IMR-90 (cell line): ENCODE measurements around the gene DENND1C. TPM values are rescaled to one million over a fixed set of nuclear protein-coding genes. Genes with fewer than 3 reads are reported as not detected.

Source experiments
- ATAC-seq: fragments of 200-7000 bp; cut with Tn5 transposase; 2 replicates; pipeline ENCODE4 v1.9.1; 2020; ENCODE audit warnings: low read depth, mild to moderate bottlenecking, moderate library complexity
- BruUV-seq: library from RNA; stranded (reverse); fragments of 400-500 nt; replicated peaks from 2 replicates; lab custom pipeline; 2021; lab: Mats Ljungman, UMichigan
- CTCF ChIA-PET: fragments of 300-600 bp; formaldehyde crosslinking; extraction: SDS; loops from one replicate; lab custom pipeline; 2021; ENCODE audit warnings: antibody characterized with exemption; lab: Yijun Ruan, JAX
- POLR2A ChIA-PET: fragments of 300-600 bp; sonication (Branson Sonifier 250); formaldehyde crosslinking; loops from one replicate; lab custom pipeline; 2022; ENCODE audit warnings: antibody characterized with exemption; ENCODE audit not compliant: unreplicated experiment; lab: Charles Lee
- DNase-seq: peaks from one replicate; pipeline ENCODE4 v3.0.0; 2013
- H2AFZ ChIP-seq: replicated peaks from 2 replicates; pipeline ENCODE3; 2013; ENCODE audit warnings: low read length, mild to moderate bottlenecking; ENCODE audit not compliant: poor library complexity
- H2AK5ac ChIP-seq: 2 replicates; pipeline ENCODE4 v1.6.1; 2013; ENCODE audit warnings: low read depth, low read length, inconsistent platforms
- H2AK9ac ChIP-seq: replicated peaks from 2 replicates; pipeline ENCODE3; 2013; ENCODE audit warnings: mild to moderate bottlenecking, low read depth, low read length, moderate library complexity; ENCODE audit not compliant: poor library complexity
- H2BK120ac ChIP-seq: 2 replicates; pipeline ENCODE4 v1.6.1; 2013; ENCODE audit warnings: low read depth, low read length, inconsistent platforms
- H2BK15ac ChIP-seq: 3 replicates; pipeline ENCODE4 v1.6.1; 2013; ENCODE audit warnings: low read depth, low read length, inconsistent platforms
- H2BK20ac ChIP-seq: 2 replicates; pipeline ENCODE4 v1.6.1; 2013; ENCODE audit warnings: low read depth, mild to moderate bottlenecking, inconsistent platforms, low read length, moderate library complexity
- H2BK5ac ChIP-seq: 2 replicates; pipeline ENCODE4 v1.6.1; 2013; ENCODE audit warnings: mild to moderate bottlenecking, low read depth, low read length, inconsistent platforms; ENCODE audit not compliant: poor library complexity, severe bottlenecking
- H3K14ac ChIP-seq: replicated peaks from 2 replicates; pipeline ENCODE4 v1.6.1; 2013; ENCODE audit warnings: low read depth, low read length, inconsistent platforms
- H3K18ac ChIP-seq: 2 replicates; pipeline ENCODE4 v1.6.1; 2013; ENCODE audit warnings: low read depth, low read length, control low read depth
- H3K23ac ChIP-seq: 2 replicates; pipeline ENCODE4 v1.6.1; 2013; ENCODE audit warnings: low read depth, low read length, inconsistent platforms
- H3K27ac ChIP-seq: 2 replicates; pipeline ENCODE4 v1.5.1; 2013; ENCODE audit warnings: mild to moderate bottlenecking, control low read depth, low read length; ENCODE audit not compliant: insufficient read depth
- H3K27me3 ChIP-seq: 2 replicates; pipeline ENCODE4 v1.6.1; 2013; ENCODE audit warnings: low read length; ENCODE audit not compliant: control insufficient read depth, insufficient read depth
- H3K36me3 ChIP-seq: 2 replicates; pipeline ENCODE4 v1.6.1; 2013; ENCODE audit warnings: low read length, mixed read lengths; ENCODE audit not compliant: control insufficient read depth, insufficient read depth
- H3K4ac ChIP-seq: 2 replicates; pipeline ENCODE4 v1.6.1; 2013; ENCODE audit warnings: low read depth, low read length, inconsistent platforms
- H3K4me1 ChIP-seq: 2 replicates; pipeline ENCODE4 v1.6.1; 2013; ENCODE audit warnings: low read length, mixed read lengths; ENCODE audit not compliant: control insufficient read depth, insufficient read depth
- H3K4me2 ChIP-seq: 2 replicates; pipeline ENCODE4 v1.6.1; 2013; ENCODE audit warnings: low read depth, mild to moderate bottlenecking, control low read depth, low read length, moderate library complexity
- H3K4me3 ChIP-seq: 2 replicates; pipeline ENCODE4 v1.5.1; 2013; ENCODE audit warnings: low read depth, mild to moderate bottlenecking, control low read depth, low read length, moderate library complexity; ENCODE audit not compliant: insufficient read depth
- H3K56ac ChIP-seq: 2 replicates; pipeline ENCODE4 v1.6.1; 2013; ENCODE audit warnings: low read length, inconsistent platforms; ENCODE audit not compliant: insufficient read depth; ENCODE audit errors: extremely low read depth
- H3K79me1 ChIP-seq, 2 experiments: 2 replicates each; pipeline ENCODE4 v1.6.1; 2013; ENCODE audit warnings: low read length in 2 of 2, inconsistent platforms in 1 of 2, low read depth in 1 of 2
- H3K9ac ChIP-seq: 2 replicates; pipeline ENCODE4 v1.6.1; 2013; ENCODE audit warnings: low read depth, low read length, control low read depth
- H3K9me1 ChIP-seq: 2 replicates; pipeline ENCODE4 v1.6.1; 2013; ENCODE audit warnings: low read length, inconsistent platforms; ENCODE audit not compliant: insufficient read depth
- H3K9me3 ChIP-seq: 2 replicates; pipeline ENCODE4 v1.6.1; 2013; ENCODE audit warnings: low read length; ENCODE audit not compliant: control insufficient read depth, insufficient read depth
- H4K20me1 ChIP-seq: 2 replicates; pipeline ENCODE4 v1.6.1; 2013; ENCODE audit warnings: low read length, inconsistent platforms; ENCODE audit not compliant: insufficient read depth
- H4K5ac ChIP-seq: 2 replicates; pipeline ENCODE4 v1.6.1; 2013; ENCODE audit warnings: mild to moderate bottlenecking, low read depth, low read length, control low read depth
- H4K8ac ChIP-seq, 2 experiments: 2 replicates each; pipeline ENCODE4 v1.6.1; 2013; ENCODE audit warnings: low read depth in 2 of 2, low read length in 2 of 2, control low read depth in 1 of 2, inconsistent platforms in 1 of 2
- H4K91ac ChIP-seq: 2 replicates; pipeline ENCODE4 v1.6.1; 2013; ENCODE audit warnings: low read depth, low read length, inconsistent platforms; ENCODE audit not compliant: insufficient read depth
- BHLHE40 ChIP-seq: fragments of 150-350 bp; IDR thresholded peaks from 2 replicates; pipeline ENCODE4 v1.6.1; 2016; ENCODE audit warnings: mild to moderate bottlenecking, low read depth, low read length
- CHD1 ChIP-seq: IDR thresholded peaks from 2 replicates; pipeline ENCODE4 v1.6.1; 2012; ENCODE audit warnings: low read depth, low read length, improper control_type of control experiment
- ELK1 ChIP-seq: fragments of 150-350 bp; IDR thresholded peaks from 2 replicates; pipeline ENCODE4 v1.6.1; 2016; ENCODE audit warnings: low read depth, mild to moderate bottlenecking, low read length, moderate library complexity, borderline replicate concordance
- MAFK ChIP-seq: IDR thresholded peaks from 2 replicates; pipeline ENCODE4 v1.6.1; 2012; ENCODE audit warnings: low read depth, low read length, improper control_type of control experiment
- MAZ ChIP-seq: IDR thresholded peaks from 2 replicates; pipeline ENCODE4 v1.6.1; 2012; ENCODE audit warnings: low read depth, mild to moderate bottlenecking, low read length, improper control_type of control experiment, moderate library complexity, borderline replicate concordance
- MXI1 ChIP-seq: IDR thresholded peaks from 2 replicates; pipeline ENCODE4 v1.6.1; 2012; ENCODE audit warnings: low read depth, mild to moderate bottlenecking, low read length, moderate library complexity, borderline replicate concordance
- RAD21 ChIP-seq: IDR thresholded peaks from 2 replicates; pipeline ENCODE4 v1.6.1; 2012; ENCODE audit warnings: low read length, improper control_type of control experiment
- RCOR1 ChIP-seq: IDR thresholded peaks from 2 replicates; pipeline ENCODE4 v1.6.1; 2012; ENCODE audit warnings: mild to moderate bottlenecking, low read length, improper control_type of control experiment; ENCODE audit not compliant: insufficient replicate concordance
- RFX5 ChIP-seq: IDR thresholded peaks from 2 replicates; pipeline ENCODE4 v1.8.0; 2012; ENCODE audit warnings: low read depth, mild to moderate bottlenecking, low read length, moderate library complexity
- SMC3 ChIP-seq: fragments of 150-350 bp; IDR thresholded peaks from 2 replicates; pipeline ENCODE4 v1.6.1; 2016; ENCODE audit warnings: low read depth, mild to moderate bottlenecking, antibody characterized with exemption, low read length, moderate library complexity
- WGBS, 2 experiments: methylation state at CpG; one replicate each; pipeline versions ENCODE4 v1.1.5 to v1.1.7; 2013; ENCODE audit warnings: missing lambda C conversion rate in 2 of 2; ENCODE audit not compliant: insufficient read length in 1 of 2; ENCODE audit errors: extremely low coverage in 2 of 2; 5-methylcytosine and 5-hydroxymethylcytosine counted together
- dilution Hi-C: fragments of 300-500 bp; cut with HindIII; formaldehyde crosslinking; loops from one replicate; pipeline ENCODE4 v1.14.3; 2018; ENCODE audit warnings: low sequenced_read_pairs; ENCODE audit not compliant: unreplicated experiment
- in situ Hi-C: fragments of 300-500 bp; cut with MboI; formaldehyde crosslinking; loops from 3 replicates; pipeline ENCODE4 v1.14.3; 2019; ENCODE audit warnings: low sequenced_read_pairs, inconsistent platforms, mixed read lengths
- intact Hi-C: fragments of 100-400 bp; cut with micrococcal nuclease; formaldehyde crosslinking; loops from 2 replicates; pipeline ENCODE4 v1.10.0; 2022
- polyA plus RNA-seq, 3 experiments: library from polyadenylated mRNA; depleted of rRNA; stranded (reverse); fragments of >200 nt; gene quantifications; 2 replicates each; pipeline ENCODE4 v1.2.3, GENCODE V29; 2012; ENCODE audit warnings: low replicate concordance in 1 of 3
- total RNA-seq: library from RNA; depleted of rRNA; stranded (reverse); fragments of >200 nt; gene quantifications from 2 replicates; pipeline ENCODE4 v1.2.3, GENCODE V29; 2012
- TF ChIP-seq, protein P1 (sequence below): fragments of 150-350 bp; IDR thresholded peaks from 2 replicates; pipeline ENCODE4 v1.6.1; 2017; ENCODE audit warnings: mild to moderate bottlenecking, antibody characterized with exemption, low read length, low read depth

DENND1C gene
- total and polyA plus RNA-seq, 2 of the 4 experiments (the other 2 are of a cell fraction): not detected

DNA sequence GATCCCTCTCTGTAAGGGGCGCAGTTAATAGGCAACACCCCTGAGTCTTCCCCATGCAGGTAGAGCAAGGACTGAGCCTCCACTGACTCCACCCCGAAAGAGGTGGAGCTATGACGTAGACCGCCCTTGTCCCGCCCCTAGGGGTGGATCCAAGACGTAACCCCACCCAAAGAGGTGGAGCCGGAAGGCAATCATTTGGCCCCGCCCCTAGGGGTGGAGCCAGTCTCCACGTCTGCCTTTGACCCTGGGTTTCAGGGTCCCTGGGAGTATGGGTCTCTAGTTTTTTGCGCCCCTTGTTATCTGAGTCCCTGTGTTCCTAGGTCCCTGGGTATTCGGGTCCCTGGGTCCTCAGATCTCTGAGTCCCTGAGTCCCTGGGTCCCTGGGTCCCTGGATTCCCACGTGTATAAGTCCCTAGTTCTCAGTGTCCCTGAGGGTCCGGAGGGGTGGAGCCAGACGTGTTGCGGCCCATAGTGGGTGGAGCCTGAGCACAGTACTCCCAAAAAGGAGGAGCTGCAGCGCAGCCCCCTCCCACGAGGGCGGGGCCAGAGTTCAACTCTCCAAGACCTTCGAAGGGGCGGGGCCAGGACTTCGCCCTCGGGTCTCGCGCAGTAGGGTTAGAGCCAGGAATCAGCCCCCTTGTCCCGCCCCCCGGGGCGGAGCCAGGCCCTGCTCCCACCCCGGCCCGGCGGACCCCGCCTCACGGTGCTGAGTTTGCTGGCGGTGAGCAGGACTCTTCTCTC lies 5.3 kb downstream of the DENND1C start:
- dilution Hi-C loops (no loop called here), intact Hi-C loops (no loop called here), in situ Hi-C loops (no loop called here)
- H4K8ac ChIP-seq: no peak overlapping the region
- no peak overlapping the region for H2BK5ac ChIP-seq
- CTCF ChIA-PET: no interaction called here
- no peak overlapping the region for H3K56ac ChIP-seq
- TF ChIP-seq SMC3 (no peak), MAFK (no peak), RAD21 (no peak), MXI1 (no peak), MAZ (no peak), RFX5 (no peak), RCOR1 (no peak), CHD1 (no peak), BHLHE40 (no peak), ELK1 (no peak)
- TF ChIP-seq, protein P1, sequence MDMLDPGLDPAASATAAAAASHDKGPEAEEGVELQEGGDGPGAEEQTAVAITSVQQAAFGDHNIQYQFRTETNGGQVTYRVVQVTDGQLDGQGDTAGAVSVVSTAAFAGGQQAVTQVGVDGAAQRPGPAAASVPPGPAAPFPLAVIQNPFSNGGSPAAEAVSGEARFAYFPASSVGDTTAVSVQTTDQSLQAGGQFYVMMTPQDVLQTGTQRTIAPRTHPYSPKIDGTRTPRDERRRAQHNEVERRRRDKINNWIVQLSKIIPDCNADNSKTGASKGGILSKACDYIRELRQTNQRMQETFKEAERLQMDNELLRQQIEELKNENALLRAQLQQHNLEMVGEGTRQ: no peak
- H3K18ac ChIP-seq: no peak overlapping the region
- peak overlapping the region; percentile 50; the same call in 1 of the 2 replicates for H3K4me2 ChIP-seq
- H3K23ac ChIP-seq: no peak overlapping the region
- no peaks in the 10 kb centered on the region for H3K4me1 ChIP-seq
- no peak overlapping the region for H2BK15ac ChIP-seq
- no peak overlapping the region for H2AK9ac ChIP-seq
- no peak overlapping the region for H2BK120ac ChIP-seq
- H3K9me1 ChIP-seq: no peaks in the 10 kb centered on the region
- no peaks in the 10 kb centered on the region for H3K79me1 ChIP-seq
- H4K5ac ChIP-seq: no peak overlapping the region
- no peaks in the 10 kb centered on the region for H3K36me3 ChIP-seq
- H2AFZ ChIP-seq: peak overlapping the region; percentile 69
- H2BK20ac ChIP-seq: no peak overlapping the region
- POLR2A ChIA-PET: no interaction called here
- peak; percentile 87 for ATAC-seq
- H2AK5ac ChIP-seq: no peak overlapping the region
- peaks cover 12% of the 10 kb centered on the region for H3K27me3 ChIP-seq
- no TSS peak for BruUV-seq
- DNase-seq: peak; percentile 10
- H3K14ac ChIP-seq: no peak overlapping the region
- no peak overlapping the region for H3K4ac ChIP-seq
- WGBS, 2 experiments: 9% methylated on average over 9 of the region's 33 CpGs; no CpG with 5 or more reads in 1 of the 2 experiments
- H3K9me3 ChIP-seq: peaks cover 3% of the 10 kb centered on the region; the same call in 1 of the 2 replicates
- H4K91ac ChIP-seq: no peak overlapping the region
- H4K20me1 ChIP-seq: no peaks in the 10 kb centered on the region
- H3K9ac ChIP-seq: no peak overlapping the region
- no peak overlapping the region for H3K27ac ChIP-seq
- 0 out of 2 replicates have a peak overlapping the region, but pooled peaks have one; percentile 24 for H3K4me3 ChIP-seq
